Neural cell (in vitro differentiated cells): ENCODE results near the gene ANGPT4. TPM values are rescaled to one million over a fixed set of nuclear protein-coding genes. Genes with fewer than 3 reads are reported as not detected.

Experiments
- H2AFZ ChIP-seq: fragments of 200-600, 300-800 bp; sonication (generic), shearing (Covaris generic); 2 replicates; pipeline ENCODE4 v1.6.0; 2014; ENCODE audit warnings: low read depth, mild to moderate bottlenecking, antibody characterized with exemption, low read length, moderate library complexity
- H3F3A ChIP-seq: fragments of 200-600 bp; shearing (Covaris generic); 2 replicates; pipeline ENCODE4 v1.6.1; 2016; ENCODE audit warnings: mild to moderate bottlenecking, moderate library complexity, mixed read lengths, antibody characterized with exemption, low read length; ENCODE audit not compliant: insufficient read depth, poor library complexity, severe bottlenecking
- H3K27ac ChIP-seq: fragments of 200-600, 300-800 bp; sonication (generic), shearing (Covaris generic); 2 replicates; pipeline ENCODE4 v1.5.1; 2014; ENCODE audit warnings: mild to moderate bottlenecking, low read length, moderate library complexity
- H3K27me3 ChIP-seq: fragments of 300-800, 200-600 bp; sonication (generic), shearing (Covaris generic); 2 replicates; pipeline ENCODE4 v1.6.0; 2014; ENCODE audit warnings: mild to moderate bottlenecking, low read depth, low read length, moderate library complexity; ENCODE audit not compliant: insufficient read depth
- H3K36me3 ChIP-seq: fragments of 300-800, 200-600 bp; sonication (generic), shearing (Covaris generic); 2 replicates; pipeline ENCODE4 v1.5.1; 2014; ENCODE audit warnings: mild to moderate bottlenecking, antibody characterized with exemption, low read length, moderate library complexity; ENCODE audit not compliant: insufficient read depth
- H3K4me2 ChIP-seq: fragments of 300-800, 200-600 bp; sonication (generic), shearing (Covaris generic); 2 replicates; pipeline ENCODE4 v1.6.0; 2014; ENCODE audit warnings: mild to moderate bottlenecking, low read length
- H3K4me3 ChIP-seq: fragments of 300-800, 200-600 bp; sonication (generic), shearing (Covaris generic); 2 replicates; pipeline ENCODE4 v1.5.1; 2014; ENCODE audit warnings: mild to moderate bottlenecking, low read length, moderate library complexity
- H3K79me2 ChIP-seq: fragments of 200-600 bp; shearing (Covaris generic); replicated peaks from 2 replicates; pipeline ENCODE4 v1.6.0; 2014; ENCODE audit warnings: mild to moderate bottlenecking, low read length, moderate library complexity; ENCODE audit not compliant: insufficient read depth
- H3K9ac ChIP-seq: fragments of 300-800, 200-600 bp; sonication (generic), shearing (Covaris generic); 2 replicates; pipeline ENCODE4 v1.6.1; 2016; ENCODE audit warnings: mild to moderate bottlenecking, low read length, mixed read lengths
- H3K9me2 ChIP-seq: fragments of 200-600 bp; shearing (Covaris generic); 2 replicates; pipeline ENCODE4 v1.6.1; 2016; ENCODE audit warnings: mild to moderate bottlenecking, low read length, mixed read lengths; ENCODE audit not compliant: insufficient read depth
- H3K9me3 ChIP-seq: fragments of 200-600, 300-800 bp; sonication (generic), shearing (Covaris generic); 2 replicates; pipeline ENCODE4 v1.6.1; 2016; ENCODE audit warnings: mild to moderate bottlenecking, mixed run types, low read length, moderate library complexity, mixed read lengths
- H4K20me1 ChIP-seq: fragments of 200-600 bp; shearing (Covaris generic); 2 replicates; pipeline ENCODE4 v1.6.1; 2016; ENCODE audit warnings: mild to moderate bottlenecking, mixed run types; ENCODE audit not compliant: insufficient read depth
- EP300 ChIP-seq: fragments of 450-650 bp; conservative IDR thresholded peaks from 2 replicates; pipeline ENCODE4 v1.6.1; 2014; ENCODE audit warnings: antibody characterized with exemption, mild to moderate bottlenecking, moderate library complexity; ENCODE audit not compliant: poor library complexity, severe bottlenecking
- EZH2 ChIP-seq: fragments of 200-600, 300-800 bp; shearing (Covaris generic), sonication (generic); IDR thresholded peaks from 2 replicates; pipeline ENCODE4 v1.6.1; 2014; ENCODE audit warnings: antibody characterized with exemption, low read length, borderline replicate concordance, mild to moderate bottlenecking; ENCODE audit not compliant: insufficient read depth, poor library complexity, severe bottlenecking
- MXI1 ChIP-seq: fragments of 450-650 bp; conservative IDR thresholded peaks from 2 replicates; pipeline ENCODE4 v1.6.1; 2014; ENCODE audit warnings: antibody characterized with exemption, mild to moderate bottlenecking; ENCODE audit not compliant: poor library complexity, severe bottlenecking
- POLR2AphosphoS5 ChIP-seq: IDR thresholded peaks from 2 replicates; pipeline ENCODE4 v1.6.1; 2012
- RAD21 ChIP-seq: fragments of 450-650 bp; conservative IDR thresholded peaks from 2 replicates; pipeline ENCODE4 v1.6.1; 2014; ENCODE audit warnings: antibody characterized with exemption, mild to moderate bottlenecking, moderate library complexity
- SMC3 ChIP-seq: fragments of 450-650 bp; conservative IDR thresholded peaks from 2 replicates; pipeline ENCODE4 v1.6.1; 2014; ENCODE audit warnings: antibody characterized with exemption, mild to moderate bottlenecking, moderate library complexity; ENCODE audit not compliant: poor library complexity
- TAF1 ChIP-seq: IDR thresholded peaks from 2 replicates; pipeline ENCODE4 v1.6.1; 2012; ENCODE audit warnings: low read depth
- polyA plus RNA-seq: library from polyadenylated mRNA; depleted of rRNA; stranded (reverse); fragments of >200 nt; gene quantifications from 2 replicates; pipeline ENCODE4 v1.2.3, GENCODE V29; 2014
- TF ChIP-seq, protein P1 (sequence below): IDR thresholded peaks from 2 replicates; pipeline ENCODE4 v1.6.1; 2012; ENCODE audit warnings: borderline replicate concordance
- TF ChIP-seq, protein P2 (sequence below): fragments of 450-650 bp; IDR thresholded peaks from 2 replicates; pipeline ENCODE4 v1.5.1; 2014; ENCODE audit warnings: antibody characterized with exemption, mild to moderate bottlenecking, moderate library complexity; ENCODE audit not compliant: poor library complexity, severe bottlenecking

The ANGPT4 gene
- polyA plus RNA-seq, 1 donor from 2014 or later: not detected

DNA sequence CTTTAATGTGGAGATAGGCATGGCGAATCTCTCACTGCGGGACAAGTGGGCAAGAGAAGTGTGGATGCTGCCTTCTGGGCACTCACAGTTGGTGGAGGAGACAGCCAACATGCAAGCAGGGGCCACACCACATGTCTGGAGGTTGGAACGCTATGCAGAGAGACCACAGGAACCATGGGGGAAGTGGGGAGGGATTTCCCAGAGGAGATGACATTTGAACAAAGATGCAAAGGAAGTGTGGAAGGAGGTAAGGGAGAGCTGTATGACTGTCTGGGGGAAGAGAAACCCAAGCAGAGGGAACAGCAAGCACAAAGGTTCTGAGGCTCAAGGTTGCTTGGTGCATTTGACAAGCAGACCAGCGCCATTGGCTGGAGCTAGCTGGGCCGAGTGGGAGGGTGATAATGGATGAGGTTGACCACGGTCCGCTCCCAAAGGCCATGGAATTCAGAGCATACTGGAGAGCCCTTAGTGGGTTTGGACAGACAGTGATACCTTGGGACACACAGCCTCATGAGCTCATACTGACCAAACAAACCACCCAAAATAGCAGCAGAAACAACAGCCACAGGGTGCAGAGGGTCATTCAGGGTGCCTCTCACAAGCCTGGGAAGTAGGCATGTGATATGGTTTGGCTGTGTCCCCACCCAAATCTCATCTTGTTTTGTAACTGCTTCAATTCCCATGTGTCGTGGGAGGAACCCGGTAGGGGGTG lies 90.3 kb downstream of the ANGPT4 start:
- H3K4me2 ChIP-seq: no peak overlapping the region

DNA sequence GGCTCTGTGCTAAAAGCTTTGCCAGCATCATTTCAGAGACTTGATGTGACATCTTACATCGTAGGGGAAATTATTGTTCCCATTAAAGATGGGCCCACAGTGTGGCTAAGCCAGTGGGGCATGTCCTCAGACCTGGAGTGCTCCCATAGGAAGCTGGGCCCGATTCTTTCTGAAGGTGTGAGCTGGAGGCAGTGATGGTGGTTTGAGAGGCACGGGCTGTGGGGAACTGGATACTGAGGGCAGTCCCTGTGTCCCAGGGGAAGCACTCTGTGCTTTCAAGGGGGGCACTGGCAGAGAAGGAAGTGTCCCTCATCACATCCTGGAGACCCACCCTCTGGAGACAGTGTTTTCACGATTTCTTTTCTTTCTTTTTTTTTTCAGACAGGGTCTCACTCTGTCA lies 91.2 kb downstream of the ANGPT4 start:
- Histone ChIP-seq H2AFZ (no peak overlapping the region), H4K20me1 (no peaks in the 10 kb centered on the region), H3K36me3 (no peaks in the 10 kb centered on the region), H3K4me2 (no peak overlapping the region), H3K79me2 (no peaks in the 10 kb centered on the region), H3K9me2 (no peaks in the 10 kb centered on the region), H3K4me3 (no peak overlapping the region), H3K9ac (no peak overlapping the region), H3F3A (no peaks in the 10 kb centered on the region), H3K27ac (no peak overlapping the region), H3K9me3 (no peaks in the 10 kb centered on the region), H3K27me3 (no peaks in the 10 kb centered on the region)
- TF ChIP-seq, protein P1, sequence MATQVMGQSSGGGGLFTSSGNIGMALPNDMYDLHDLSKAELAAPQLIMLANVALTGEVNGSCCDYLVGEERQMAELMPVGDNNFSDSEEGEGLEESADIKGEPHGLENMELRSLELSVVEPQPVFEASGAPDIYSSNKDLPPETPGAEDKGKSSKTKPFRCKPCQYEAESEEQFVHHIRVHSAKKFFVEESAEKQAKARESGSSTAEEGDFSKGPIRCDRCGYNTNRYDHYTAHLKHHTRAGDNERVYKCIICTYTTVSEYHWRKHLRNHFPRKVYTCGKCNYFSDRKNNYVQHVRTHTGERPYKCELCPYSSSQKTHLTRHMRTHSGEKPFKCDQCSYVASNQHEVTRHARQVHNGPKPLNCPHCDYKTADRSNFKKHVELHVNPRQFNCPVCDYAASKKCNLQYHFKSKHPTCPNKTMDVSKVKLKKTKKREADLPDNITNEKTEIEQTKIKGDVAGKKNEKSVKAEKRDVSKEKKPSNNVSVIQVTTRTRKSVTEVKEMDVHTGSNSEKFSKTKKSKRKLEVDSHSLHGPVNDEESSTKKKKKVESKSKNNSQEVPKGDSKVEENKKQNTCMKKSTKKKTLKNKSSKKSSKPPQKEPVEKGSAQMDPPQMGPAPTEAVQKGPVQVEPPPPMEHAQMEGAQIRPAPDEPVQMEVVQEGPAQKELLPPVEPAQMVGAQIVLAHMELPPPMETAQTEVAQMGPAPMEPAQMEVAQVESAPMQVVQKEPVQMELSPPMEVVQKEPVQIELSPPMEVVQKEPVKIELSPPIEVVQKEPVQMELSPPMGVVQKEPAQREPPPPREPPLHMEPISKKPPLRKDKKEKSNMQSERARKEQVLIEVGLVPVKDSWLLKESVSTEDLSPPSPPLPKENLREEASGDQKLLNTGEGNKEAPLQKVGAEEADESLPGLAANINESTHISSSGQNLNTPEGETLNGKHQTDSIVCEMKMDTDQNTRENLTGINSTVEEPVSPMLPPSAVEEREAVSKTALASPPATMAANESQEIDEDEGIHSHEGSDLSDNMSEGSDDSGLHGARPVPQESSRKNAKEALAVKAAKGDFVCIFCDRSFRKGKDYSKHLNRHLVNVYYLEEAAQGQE: no peak
- TF ChIP-seq RAD21 (no peak), EZH2 (no peak), MXI1 (no peak), SMC3 (no peak), POLR2AphosphoS5 (no peak), EP300 (no peak), TAF1 (no peak)
- TF ChIP-seq, protein P2, sequence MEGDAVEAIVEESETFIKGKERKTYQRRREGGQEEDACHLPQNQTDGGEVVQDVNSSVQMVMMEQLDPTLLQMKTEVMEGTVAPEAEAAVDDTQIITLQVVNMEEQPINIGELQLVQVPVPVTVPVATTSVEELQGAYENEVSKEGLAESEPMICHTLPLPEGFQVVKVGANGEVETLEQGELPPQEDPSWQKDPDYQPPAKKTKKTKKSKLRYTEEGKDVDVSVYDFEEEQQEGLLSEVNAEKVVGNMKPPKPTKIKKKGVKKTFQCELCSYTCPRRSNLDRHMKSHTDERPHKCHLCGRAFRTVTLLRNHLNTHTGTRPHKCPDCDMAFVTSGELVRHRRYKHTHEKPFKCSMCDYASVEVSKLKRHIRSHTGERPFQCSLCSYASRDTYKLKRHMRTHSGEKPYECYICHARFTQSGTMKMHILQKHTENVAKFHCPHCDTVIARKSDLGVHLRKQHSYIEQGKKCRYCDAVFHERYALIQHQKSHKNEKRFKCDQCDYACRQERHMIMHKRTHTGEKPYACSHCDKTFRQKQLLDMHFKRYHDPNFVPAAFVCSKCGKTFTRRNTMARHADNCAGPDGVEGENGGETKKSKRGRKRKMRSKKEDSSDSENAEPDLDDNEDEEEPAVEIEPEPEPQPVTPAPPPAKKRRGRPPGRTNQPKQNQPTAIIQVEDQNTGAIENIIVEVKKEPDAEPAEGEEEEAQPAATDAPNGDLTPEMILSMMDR: no peak

More for the DNA sequence above, 90.3 kb downstream of the ANGPT4 start:
- H3F3A ChIP-seq: no peaks in the 10 kb centered on the region
- no peak overlapping the region for H3K4me3 ChIP-seq
- H3K27me3 ChIP-seq: no peaks in the 10 kb centered on the region
- H4K20me1 ChIP-seq: no peaks in the 10 kb centered on the region
- TF ChIP-seq, protein P2: no peak
- no peak for TF ChIP-seq EP300
- TF ChIP-seq SMC3: no peak
- TF ChIP-seq POLR2AphosphoS5: no peak
- TF ChIP-seq EZH2: no peak
- no peak for TF ChIP-seq TAF1
- TF ChIP-seq, protein P1: no peak
- TF ChIP-seq MXI1: no peak
- TF ChIP-seq RAD21: no peak
- no peaks in the 10 kb centered on the region for H3K79me2 ChIP-seq
- no peaks in the 10 kb centered on the region for H3K36me3 ChIP-seq
- H3K9ac ChIP-seq: no peak overlapping the region
- H3K27ac ChIP-seq: no peak overlapping the region
- no peak overlapping the region for H2AFZ ChIP-seq
- no peaks in the 10 kb centered on the region for H3K9me2 ChIP-seq
- H3K9me3 ChIP-seq: no peaks in the 10 kb centered on the region
